GM23248 (cell line): ENCODE data around the gene DDX23. TPM values are rescaled to one million over a fixed set of nuclear protein-coding genes. Genes with fewer than 3 reads are reported as not detected.
A peak's percentile ranks its signal among the peaks of the same experiment; 100 is the strongest.

ENCODE experiments used
- DNase-seq: peaks from one replicate; pipeline ENCODE4 v3.0.0-alpha.2; 2015
- H2AFZ ChIP-seq: fragments of 200-600 bp; sonication (generic); 2 replicates; pipeline ENCODE4 v1.6.1; 2016; ENCODE audit warnings: antibody characterized with exemption
- H3F3A ChIP-seq: fragments of 200-600 bp; sonication (generic); 2 replicates; pipeline ENCODE4 v1.6.1; 2016; ENCODE audit warnings: mild to moderate bottlenecking, antibody characterized with exemption, mixed run types; ENCODE audit not compliant: insufficient read depth
- H3K27ac ChIP-seq: fragments of 200-600 bp; sonication (generic); 2 replicates; pipeline ENCODE4 v1.5.1; 2016; ENCODE audit warnings: mild to moderate bottlenecking
- H3K27me3 ChIP-seq: fragments of 200-600 bp; sonication (generic); replicated peaks from 2 replicates; pipeline ENCODE4 v1.6.1; 2016; ENCODE audit warnings: mild to moderate bottlenecking; ENCODE audit not compliant: insufficient read depth
- H3K36me3 ChIP-seq: fragments of 200-600 bp; sonication (generic); 2 replicates; pipeline ENCODE4 v1.6.1; 2016; ENCODE audit warnings: low read depth, mild to moderate bottlenecking
- H3K4me1 ChIP-seq: fragments of 200-600 bp; sonication (generic); 2 replicates; pipeline ENCODE4 v1.6.1; 2016; ENCODE audit warnings: mild to moderate bottlenecking; ENCODE audit not compliant: insufficient read depth
- H3K4me2 ChIP-seq: fragments of 200-600 bp; sonication (generic); one replicate; pipeline ENCODE4 v1.6.1; 2016; ENCODE audit warnings: mild to moderate bottlenecking; ENCODE audit not compliant: unreplicated experiment
- H3K4me3 ChIP-seq: fragments of 200-600 bp; sonication (generic); 2 replicates; pipeline ENCODE4 v1.5.1; 2016; ENCODE audit warnings: mild to moderate bottlenecking
- H3K79me2 ChIP-seq: fragments of 200-600 bp; sonication (generic); 2 replicates; pipeline ENCODE4 v1.6.1; 2016; ENCODE audit warnings: mild to moderate bottlenecking; ENCODE audit not compliant: insufficient read depth
- H3K9ac ChIP-seq: fragments of 200-600 bp; sonication (generic); 2 replicates; pipeline ENCODE4 v1.6.1; 2016; ENCODE audit warnings: mild to moderate bottlenecking
- H3K9me2 ChIP-seq: fragments of 200-600 bp; sonication (generic); 2 replicates; pipeline ENCODE4 v1.6.1; 2016; ENCODE audit warnings: mixed run types, mild to moderate bottlenecking, moderate library complexity; ENCODE audit not compliant: insufficient read depth
- H3K9me3 ChIP-seq: fragments of 200-600 bp; sonication (generic); one replicate; pipeline ENCODE4 v1.6.1; 2017; ENCODE audit warnings: low read depth
- H4K20me1 ChIP-seq: fragments of 200-600 bp; sonication (generic); 2 replicates; pipeline ENCODE4 v1.6.0; 2016; ENCODE audit not compliant: insufficient read depth
- EZH2 ChIP-seq: fragments of 200-600 bp; sonication (generic); IDR thresholded peaks from 2 replicates; pipeline ENCODE4 v1.6.1; 2018; ENCODE audit warnings: antibody characterized with exemption, mild to moderate bottlenecking; ENCODE audit not compliant: insufficient read depth, poor library complexity, severe bottlenecking
- EZH2phosphoT487 ChIP-seq: fragments of 200-600 bp; sonication (generic); IDR thresholded peaks from 2 replicates; pipeline ENCODE4 v1.6.1; 2018; ENCODE audit warnings: antibody characterized with exemption, moderate library complexity, mild to moderate bottlenecking, low read depth; ENCODE audit not compliant: insufficient read depth
- WGBS, 2 experiments: methylation state at CpG; one replicate each; pipeline ENCODE4 v1.1.6; 2015 to 2017; ENCODE audit warnings: low lambda C conversion rate in 2 of 2, low coverage in 1 of 2; ENCODE audit errors: missing lambda C conversion rate in 2 of 2; 5-methylcytosine and 5-hydroxymethylcytosine counted together
- in situ Hi-C: fragments of 300-500 bp; cut with MboI; formaldehyde crosslinking; loops from 2 replicates; pipeline ENCODE4 v1.15.0; 2020
- polyA plus RNA-seq: library from polyadenylated mRNA; unstranded; fragments of >200 nt; fragmentation: Nextera tagmentation; extraction: Ambion mirVana; gene quantifications from 2 replicates; pipeline ENCODE4 v1.2.1, GENCODE V29; 2016
- small RNA-seq: library from RNA; depleted of rRNA; stranded (forward); fragments of <200 nt; gene quantifications from one replicate; pipeline ENCODE3, GENCODE V24; 2014; ENCODE audit warnings: low read depth, low replicate concordance
- total RNA-seq: library from RNA; depleted of rRNA; stranded (reverse); fragments of >200 nt; shearing (Covaris generic); gene quantifications from 2 replicates; pipeline ENCODE4 v1.2.3, GENCODE V29; 2014; rRNA removed

Gene DDX23
- total and polyA plus RNA-seq, 2 experiments from 2014 or later = 32.1 to 56.5 TPM

DNA sequence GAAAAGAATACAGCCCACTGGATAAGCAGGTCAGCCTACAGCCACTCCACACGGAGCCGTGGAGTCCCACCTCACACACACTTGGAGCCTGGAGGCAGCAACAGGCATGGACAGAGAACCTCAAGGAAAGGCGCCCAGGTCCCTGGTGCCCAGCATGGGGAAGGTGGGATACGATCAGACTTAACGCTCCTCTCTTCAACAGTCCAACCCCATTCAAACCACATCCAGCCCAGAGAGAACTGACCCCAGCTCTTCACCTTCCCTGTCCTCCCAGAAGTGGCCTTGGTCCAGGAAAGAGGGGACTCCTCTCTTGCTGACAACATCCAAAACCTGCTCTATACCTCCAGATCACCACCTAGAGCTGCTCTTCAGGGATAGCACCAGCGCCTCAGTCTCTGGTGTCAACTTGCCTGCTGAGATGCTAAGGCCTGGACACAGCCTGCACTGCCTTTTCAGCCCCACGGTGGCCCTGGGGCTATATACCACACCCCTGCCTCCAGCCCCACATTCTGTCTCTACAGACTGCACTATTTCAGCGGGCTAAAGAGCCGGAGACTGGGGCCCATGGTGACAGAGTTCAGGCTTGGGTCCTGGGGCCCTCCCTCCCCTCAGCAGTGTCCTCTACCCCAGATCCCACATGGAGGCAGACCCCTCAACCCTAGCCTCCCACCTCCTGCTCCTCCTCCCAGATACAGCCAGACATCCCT, 70.1 kb downstream of the DDX23 start:
- Histone ChIP-seq H3F3A (no peaks in the 10 kb centered on the region), H3K4me1 (no peaks in the 10 kb centered on the region), H3K4me2 (no peak overlapping the region), H3K4me3 (no peak overlapping the region), H3K9ac (no peak overlapping the region), H3K9me3 (no peaks in the 10 kb centered on the region), H3K36me3 (no peaks in the 10 kb centered on the region; the same call in 1 of the 2 replicates), H3K9me2 (no peaks in the 10 kb centered on the region), H2AFZ (no peak overlapping the region), H3K79me2 (peaks cover 33% of the 10 kb centered on the region), H3K27ac (no peak overlapping the region), H4K20me1 (no peaks in the 10 kb centered on the region), H3K27me3 (no peaks in the 10 kb centered on the region)
- WGBS, 2 experiments = 92 to 93% methylated on average over 9 of the region's 9 CpGs
- in situ Hi-C loops = no loop called here
- TF ChIP-seq EZH2 = no peak
- TF ChIP-seq EZH2phosphoT487 = no peak
- DNase-seq = no peak

DNA sequence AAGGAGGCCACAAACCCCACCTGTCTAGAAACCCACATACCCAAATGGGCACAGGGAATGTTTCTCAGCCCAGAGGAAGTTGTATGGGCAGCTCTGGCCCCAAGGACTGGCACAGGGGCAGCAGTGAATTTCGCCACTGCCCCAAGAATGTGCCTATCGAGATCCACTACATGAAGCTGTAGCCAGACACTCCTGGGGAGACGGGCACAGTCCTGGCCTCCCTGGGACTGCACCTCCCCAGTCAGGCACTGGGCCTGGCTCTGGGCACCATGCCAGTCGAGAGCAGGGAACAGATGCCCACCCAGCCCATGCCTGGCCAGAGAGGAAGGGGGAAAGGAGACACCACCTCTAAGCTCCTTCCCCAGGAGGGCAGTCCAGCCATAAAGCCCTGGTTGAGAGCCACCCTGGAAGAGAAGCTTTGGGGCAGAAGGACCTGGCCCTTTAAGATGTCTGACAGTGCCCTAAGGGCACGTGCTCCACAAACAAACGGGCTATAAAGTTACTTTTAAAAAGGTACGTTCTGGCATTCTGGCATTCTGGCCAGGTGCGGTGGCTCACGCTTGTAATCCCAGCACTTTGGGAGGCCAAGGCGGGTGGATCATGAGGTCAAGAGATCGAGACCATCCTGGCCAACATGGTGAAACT, 71.5 kb downstream of the DDX23 start:
- Histone ChIP-seq H4K20me1 (no peaks in the 10 kb centered on the region), H3K27me3 (no peaks in the 10 kb centered on the region), H3K79me2 (peaks cover 19% of the 10 kb centered on the region), H3K4me2 (no peak overlapping the region), H3K36me3 (no peaks in the 10 kb centered on the region; the same call in 1 of the 2 replicates), H3F3A (no peaks in the 10 kb centered on the region), H3K27ac (no peak overlapping the region), H3K9me3 (no peaks in the 10 kb centered on the region), H3K4me3 (no peak overlapping the region), H3K9ac (no peak overlapping the region), H3K9me2 (no peaks in the 10 kb centered on the region), H3K4me1 (no peaks in the 10 kb centered on the region), H2AFZ (no peak overlapping the region)
- WGBS, 2 experiments = 79 to 81% methylated on average over 11 of the region's 11 CpGs
- TF ChIP-seq EZH2 (no peak), EZH2phosphoT487 (no peak)
- in situ Hi-C loops = no loop called here
- no peak for DNase-seq

DNA sequence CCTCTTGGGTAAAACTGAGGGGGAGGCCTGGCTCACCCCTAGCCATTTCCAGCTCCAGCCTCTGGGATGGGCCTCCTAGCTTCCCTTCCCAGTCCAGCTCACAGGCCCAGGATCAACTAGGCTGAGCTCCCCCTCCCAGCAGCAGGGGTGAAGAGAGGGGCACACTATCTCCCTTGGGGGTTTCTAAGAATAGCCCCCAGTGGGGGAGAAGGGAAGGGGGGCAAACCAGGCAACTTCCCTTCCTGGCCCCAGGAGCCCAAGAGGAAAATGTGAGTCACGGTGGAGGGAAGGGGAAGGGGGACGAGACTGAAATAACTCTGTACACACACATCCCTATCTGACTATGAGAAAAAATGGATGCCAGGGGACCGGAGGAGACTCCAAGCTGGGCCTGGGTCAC, 72.1 kb downstream of the DDX23 start:
- peak; percentile 27 for DNase-seq
- Histone ChIP-seq H4K20me1 (no peaks in the 10 kb centered on the region), H3K79me2 (peaks cover 14% of the 10 kb centered on the region; the same call in 1 of the 2 replicates), H3K4me1 (no peaks in the 10 kb centered on the region), H3K9me3 (no peaks in the 10 kb centered on the region), H3K4me3 (no peak overlapping the region), H3K4me2 (no peak overlapping the region), H3K9ac (no peak overlapping the region), H3K36me3 (no peaks in the 10 kb centered on the region; the same call in 1 of the 2 replicates), H3K27ac (no peak overlapping the region), H3K9me2 (no peaks in the 10 kb centered on the region), H3F3A (no peaks in the 10 kb centered on the region), H3K27me3 (no peaks in the 10 kb centered on the region), H2AFZ (no peak overlapping the region)
- TF ChIP-seq EZH2phosphoT487 (no peak), EZH2 (no peak)
- WGBS, 2 experiments = 80 to 82% methylated on average over 3 of the region's 3 CpGs
- in situ Hi-C loops = no loop called here

Small RNA genes within 50 kb of the gene (small RNA-seq; reads per million reads assigned to genes)
- gene RF00019 (not detected), gene RNU6-600P (not detected)

Other genes with a start within 250 kb of the DDX23 start
- 25.7 and 44.4 TPM in 2 replicates for gene KANSL2, start 169.9 kb downstream of the DDX23 start, total RNA-seq
- gene KANSL2, start 169.9 kb downstream of the DDX23 start, polyA plus RNA-seq = 28.6 and 30.0 TPM in 2 replicates
- gene CCNT1, start 135.5 kb downstream of the DDX23 start, total RNA-seq = 19.3 and 71.6 TPM in 2 replicates
- gene CCNT1, start 135.5 kb downstream of the DDX23 start, polyA plus RNA-seq = 5.5 and 6.7 TPM in 2 replicates
- 24.8 and 25.8 TPM in 2 replicates for gene ADCY6, start 63.1 kb downstream of the DDX23 start, total RNA-seq
- gene ADCY6, start 63.1 kb downstream of the DDX23 start, polyA plus RNA-seq = 4.1 TPM in 2 replicates
- 18.6 and 26.8 TPM in 2 replicates for gene CACNB3, start 33.7 kb downstream of the DDX23 start, total RNA-seq
- gene CACNB3, start 33.7 kb downstream of the DDX23 start, polyA plus RNA-seq = 22.4 and 22.6 TPM in 2 replicates
- gene RND1, start 13.7 kb upstream of the DDX23 start, total RNA-seq = 0.32 TPM in 1 of 2 replicates, not detected in the other
- gene RND1, start 13.7 kb upstream of the DDX23 start, polyA plus RNA-seq = 0.13 TPM in 1 of 2 replicates, not detected in the other
- gene FKBP11, start 73.3 kb upstream of the DDX23 start, total RNA-seq = 17.4 and 28.1 TPM in 2 replicates
- 158 and 159 TPM in 2 replicates for gene FKBP11, start 73.3 kb upstream of the DDX23 start, polyA plus RNA-seq
- 55.3 and 87.7 TPM in 2 replicates for gene ARF3, start 105.3 kb upstream of the DDX23 start, total RNA-seq
- 65.0 and 71.7 TPM in 2 replicates for gene ARF3, start 105.3 kb upstream of the DDX23 start, polyA plus RNA-seq
- gene WNT10B, start 119.6 kb upstream of the DDX23 start, total RNA-seq = 0.32 TPM in 1 of 2 replicates, not detected in the other
- gene WNT10B, start 119.6 kb upstream of the DDX23 start, polyA plus RNA-seq = 0.29 and 0.61 TPM in 2 replicates
- not detected in 2 replicates for gene WNT1, start 126.2 kb upstream of the DDX23 start, total RNA-seq
- not detected in 2 replicates for gene WNT1, start 126.2 kb upstream of the DDX23 start, polyA plus RNA-seq
- 0.13 TPM in 1 of 2 replicates, not detected in the other for gene DDN, start 147.2 kb upstream of the DDX23 start, total RNA-seq
- 0.06 TPM in 1 of 2 replicates, not detected in the other for gene DDN, start 147.2 kb upstream of the DDX23 start, polyA plus RNA-seq
- 86.1 and 91.3 TPM in 2 replicates for gene PRKAG1, start 166.6 kb upstream of the DDX23 start, total RNA-seq
- gene PRKAG1, start 166.6 kb upstream of the DDX23 start, polyA plus RNA-seq = 62.5 and 66.8 TPM in 2 replicates
- gene KMT2D, start 208.6 kb upstream of the DDX23 start, total RNA-seq = 8.2 and 12.8 TPM in 2 replicates
- 8.6 and 10.3 TPM in 2 replicates for gene KMT2D, start 208.6 kb upstream of the DDX23 start, polyA plus RNA-seq
- 0.86 and 1.1 TPM in 2 replicates for gene RHEBL1, start 217.8 kb upstream of the DDX23 start, total RNA-seq
- gene RHEBL1, start 217.8 kb upstream of the DDX23 start, polyA plus RNA-seq = 0.63 and 0.65 TPM in 2 replicates
- gene DHH, start 242.6 kb upstream of the DDX23 start, total RNA-seq = not detected in 2 replicates
- gene DHH, start 242.6 kb upstream of the DDX23 start, polyA plus RNA-seq = not detected in 2 replicates